Inferior parietal cortex (tissue), 1 donor: Measurements from ENCODE around the gene ARFGAP2.
"Not testable (repeated sequence)": the region's sequence is repeated elsewhere in the genome, so short reads cannot be mapped to it uniquely, and the experiment has no call there.

Experiments used
- DNase-seq: peaks from one replicate; pipeline ENCODE4 v3.0.0-alpha.2; 2016; ENCODE audit errors: extremely low spot score

ARFGAP2 gene

GRCh38 chr11:47148903-47149531, 27.7 kb downstream of the ARFGAP2 start:
- DNase-seq, result no peak

DNA sequence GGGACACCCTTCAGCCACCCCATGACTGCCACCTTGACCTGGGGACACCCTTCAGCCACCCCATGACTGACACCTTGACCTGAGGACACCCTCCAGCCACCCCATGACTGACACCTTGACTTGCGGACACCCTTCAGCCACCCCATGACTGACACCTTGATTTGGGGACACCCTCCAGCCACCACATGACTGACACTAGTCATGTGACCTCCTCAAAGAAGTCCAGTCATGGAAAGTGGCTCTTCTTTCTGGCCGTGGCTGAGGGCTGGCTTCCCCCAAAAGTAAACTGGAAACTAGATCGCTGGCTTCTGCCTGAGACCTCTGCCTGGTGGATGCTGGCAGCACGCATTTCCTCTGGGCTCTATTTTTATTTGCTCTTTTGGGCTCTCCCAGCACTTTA, 28.4 kb downstream of the ARFGAP2 start:
- DNase-seq, result no peak

DNA sequence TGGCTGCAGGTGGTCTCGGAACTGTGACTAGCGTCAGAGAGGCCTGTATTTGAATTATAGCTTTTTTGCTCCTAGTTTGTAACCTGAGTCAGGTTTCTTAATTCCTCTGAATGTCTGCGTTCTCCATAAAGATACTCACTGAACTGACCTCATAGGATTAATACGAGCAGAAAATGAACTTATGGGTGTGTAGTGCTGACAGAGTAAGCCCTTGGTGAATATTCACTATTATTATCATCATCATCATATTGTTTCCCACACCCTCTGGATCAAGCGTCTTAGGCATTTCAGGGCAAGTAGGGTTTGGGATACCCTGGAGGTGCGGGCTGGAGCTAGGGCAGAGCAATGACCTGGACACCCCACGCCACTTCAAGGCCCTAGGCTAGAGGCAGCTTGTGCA, 29.0 kb downstream of the ARFGAP2 start:
- DNase-seq, result no peak

DNA sequence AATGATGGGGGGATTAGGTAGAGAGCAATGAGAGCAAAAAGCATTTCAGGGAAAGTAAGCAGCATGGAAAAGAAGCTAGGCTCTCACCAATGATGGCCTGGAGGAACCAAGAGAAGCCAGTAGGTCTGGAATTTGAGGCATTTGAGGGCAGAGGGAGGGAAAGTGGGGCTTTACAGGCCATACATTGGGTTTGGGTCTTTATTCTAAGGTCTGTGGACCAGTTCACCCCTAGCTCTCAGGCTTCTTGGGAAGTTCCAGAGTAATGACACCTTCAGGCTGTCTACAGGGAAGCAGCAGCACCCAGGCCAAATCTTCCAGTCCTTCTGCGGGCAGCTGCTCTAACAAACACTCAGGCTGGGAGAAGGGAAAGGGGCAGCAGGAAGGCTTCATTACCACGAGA, 29.4 kb downstream of the ARFGAP2 start:
- no peak for DNase-seq

DNA sequence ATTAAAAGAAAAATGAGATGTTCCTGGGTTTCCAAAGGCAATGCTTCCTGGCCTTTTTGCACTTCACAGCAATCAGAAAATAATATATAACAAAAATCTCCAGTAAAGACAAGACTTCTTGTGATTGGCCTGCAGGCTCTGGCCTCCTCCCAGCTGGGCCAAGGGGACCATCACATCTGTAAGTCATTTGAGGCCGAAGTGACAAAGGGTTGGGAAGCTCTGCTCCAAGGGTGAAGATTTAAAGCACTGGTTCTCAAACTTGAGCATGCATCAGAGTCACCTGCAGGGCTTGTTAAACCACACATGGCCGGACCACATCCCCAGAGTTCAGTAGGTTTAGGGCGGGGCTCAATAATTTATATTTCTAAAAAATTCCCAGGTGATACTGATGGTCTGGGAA, 32.1 kb downstream of the ARFGAP2 start:
- no peak for DNase-seq

DNA sequence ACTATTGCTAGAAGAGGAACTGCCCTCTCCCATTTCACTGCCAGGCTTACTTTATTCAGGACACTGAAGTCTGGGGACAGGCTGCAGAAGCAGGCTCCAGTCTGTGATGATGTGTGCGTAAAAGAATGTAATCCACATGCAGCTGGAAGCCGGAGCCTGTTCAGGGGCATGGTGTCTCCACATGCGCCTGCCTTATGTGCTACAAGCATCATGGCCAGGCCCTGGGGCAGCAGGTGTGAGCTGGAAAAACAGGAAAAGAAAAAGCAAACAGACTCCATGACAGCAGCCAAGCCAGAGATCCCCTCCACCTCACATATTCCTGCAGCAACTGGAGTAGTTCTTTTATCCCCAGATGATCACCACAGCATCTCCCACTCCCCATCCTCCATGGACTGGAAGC, 33.4 kb downstream of the ARFGAP2 start:
- DNase-seq, result no peak

DNA sequence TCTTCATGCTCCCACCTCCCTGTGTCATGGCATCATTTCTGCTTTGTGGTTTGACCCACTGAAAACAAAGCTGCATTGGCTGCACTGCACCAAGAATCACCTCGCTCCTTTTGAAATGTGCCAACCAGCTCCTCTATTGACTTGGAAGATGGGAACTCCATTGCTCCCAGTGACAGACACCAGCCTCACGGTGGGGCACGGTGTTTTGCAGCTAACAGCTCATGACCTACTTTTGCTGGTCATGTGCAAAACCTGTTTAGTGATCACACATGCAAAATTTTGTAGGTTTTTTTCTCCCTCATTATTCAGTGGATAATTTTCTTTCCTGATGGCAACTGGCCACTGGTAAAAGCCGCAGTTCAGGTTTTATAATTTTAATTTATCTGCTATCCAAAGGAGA, 36.8 kb downstream of the ARFGAP2 start:
- DNase-seq, result no peak

DNA sequence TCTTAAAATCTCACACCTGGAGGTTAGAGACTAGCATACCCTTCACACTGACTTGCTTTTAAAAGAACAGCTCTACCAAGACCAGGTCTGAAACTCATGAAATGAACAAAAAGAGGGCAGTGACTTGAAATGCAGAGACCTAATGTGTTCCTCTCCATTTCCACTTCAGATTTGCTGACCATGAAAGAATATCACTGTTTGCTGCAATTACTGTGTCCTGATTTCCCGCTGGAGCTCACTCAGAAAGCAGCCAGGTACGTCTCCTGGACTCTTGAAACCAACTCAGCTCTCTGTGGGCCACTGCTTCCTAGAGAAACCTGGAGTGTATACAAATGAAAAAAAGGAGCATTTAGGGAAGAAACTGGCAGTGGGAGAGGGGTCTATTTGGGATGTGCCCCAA, 39.2 kb downstream of the ARFGAP2 start:
- no peak for DNase-seq

DNA sequence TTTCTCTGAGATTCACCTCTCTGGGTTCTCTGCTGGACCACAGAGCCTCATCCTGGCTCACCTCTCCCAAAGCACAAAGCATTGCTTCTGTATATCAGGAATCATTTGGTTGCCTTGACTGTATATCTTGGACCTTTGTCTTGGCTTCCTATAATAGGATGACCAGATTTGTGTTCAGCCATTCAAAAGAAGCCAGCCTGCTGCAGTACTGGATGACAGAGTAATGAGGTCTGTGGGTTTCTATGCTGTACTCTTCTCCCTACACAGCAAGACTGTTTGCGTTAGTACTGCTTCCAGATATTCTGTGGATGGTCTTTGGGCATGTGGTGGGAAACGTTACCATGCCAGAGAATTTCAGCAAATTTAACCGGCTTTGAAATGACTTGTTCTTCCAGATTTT, 39.8 kb downstream of the ARFGAP2 start:
- DNase-seq, result no peak

DNA sequence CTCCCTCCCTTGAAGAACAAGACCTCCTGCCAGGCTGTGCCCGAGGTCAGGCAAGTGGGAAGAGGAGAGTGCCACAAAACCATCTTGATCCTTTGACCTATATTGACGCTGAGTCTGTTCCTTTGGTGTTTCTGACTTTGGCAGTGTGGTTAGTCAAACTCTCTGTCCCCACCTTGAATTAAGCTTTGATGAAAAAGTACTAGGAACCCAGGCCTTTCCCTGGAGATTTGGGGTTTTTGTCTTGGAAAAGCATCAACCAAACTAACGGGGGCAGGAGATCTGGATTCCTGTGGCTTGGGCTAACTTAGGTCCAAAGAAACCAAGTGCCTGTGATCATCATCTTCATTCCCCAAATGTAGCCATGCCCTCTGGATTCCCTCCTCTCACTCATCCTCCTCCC, 40.4 kb downstream of the ARFGAP2 start:
- no peak for DNase-seq

DNA sequence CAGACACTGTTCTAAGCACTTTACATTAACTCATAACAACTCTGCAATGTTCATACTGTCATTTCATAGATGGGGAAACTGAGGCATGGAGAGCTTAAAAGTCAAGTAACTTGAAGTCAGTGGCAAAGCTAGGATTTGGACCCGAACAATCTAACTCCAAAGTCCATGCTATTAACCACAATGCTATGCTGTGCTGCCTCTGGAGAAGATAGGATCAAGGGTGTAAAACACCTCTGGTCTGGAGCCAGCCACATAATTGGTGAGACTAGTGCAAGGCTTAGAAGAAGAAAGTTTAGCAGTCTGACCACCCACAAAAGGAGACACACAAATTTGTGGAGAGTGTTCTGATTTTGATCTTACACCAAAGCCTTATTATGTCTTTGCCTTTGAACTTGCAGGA, 43.7 kb downstream of the ARFGAP2 start:
- no peak for DNase-seq

DNA sequence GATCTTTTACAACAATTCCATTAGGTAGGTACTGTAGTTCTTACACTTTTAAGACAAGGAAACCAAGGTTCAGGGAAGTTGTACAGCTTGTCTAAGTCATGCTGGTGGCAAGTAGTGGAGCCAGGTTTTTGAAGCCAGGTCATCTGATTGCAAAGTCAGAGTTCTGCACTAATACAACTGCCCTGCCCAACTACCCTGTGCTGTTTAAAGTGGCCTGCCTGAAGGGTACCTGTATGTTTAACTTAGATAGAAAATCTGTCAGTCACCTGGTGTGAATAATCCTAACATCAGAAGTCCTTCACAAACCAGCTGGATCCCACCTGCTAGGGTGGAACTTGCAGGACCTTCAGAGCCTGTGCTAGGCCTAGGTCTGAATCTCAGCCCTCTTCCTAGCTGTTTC, 44.2 kb downstream of the ARFGAP2 start:
- DNase-seq, result no peak

- DNase-seq, result no peak
These were observed 45.5 kb downstream of the ARFGAP2 start for GRCh38 chr11:47131136-47131535.

DNA sequence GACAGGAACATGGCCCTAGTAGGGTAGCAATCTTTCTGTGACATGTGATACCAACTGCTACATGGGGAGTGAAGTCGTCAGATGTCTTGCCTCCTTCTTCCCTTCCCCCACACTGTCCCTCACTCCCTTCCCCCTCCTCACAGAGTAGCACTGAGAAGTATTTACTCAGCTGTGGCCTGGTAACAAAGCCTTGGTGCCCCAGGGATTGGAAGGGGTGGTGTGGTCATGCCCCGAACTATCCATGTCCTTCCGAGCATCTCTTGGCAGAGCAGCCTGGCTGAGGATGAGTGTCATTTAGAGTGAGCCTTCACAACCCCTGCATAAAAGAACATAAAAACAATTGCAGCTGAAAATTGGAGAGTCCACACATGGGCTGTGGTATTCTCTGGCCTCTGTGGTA, 46.1 kb downstream of the ARFGAP2 start:
- no peak for DNase-seq

GRCh38 chr11:47127213-47127612, 49.5 kb downstream of the ARFGAP2 start:
- no peak for DNase-seq

GRCh38 chr11:47125083-47125482, 51.6 kb downstream of the ARFGAP2 start:
- no peak for DNase-seq

DNA sequence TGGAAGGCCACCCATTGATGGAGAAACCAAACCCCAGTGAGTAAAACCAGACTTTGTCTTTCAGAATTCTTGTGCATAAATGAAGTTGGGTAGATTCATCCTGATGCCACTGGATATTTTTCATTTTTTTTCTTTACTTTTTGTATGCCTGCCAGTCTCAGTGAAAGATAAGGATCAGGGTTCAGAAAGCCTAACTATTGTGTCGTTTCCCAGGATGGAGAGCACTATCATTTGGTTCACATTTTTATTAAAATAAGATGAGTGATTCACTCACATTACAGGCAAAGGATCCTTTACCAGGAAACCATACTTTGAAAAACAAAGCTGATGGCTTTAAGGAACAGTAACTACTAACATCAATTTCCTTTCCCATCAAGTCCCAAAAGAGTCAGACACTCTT, 52.0 kb downstream of the ARFGAP2 start:
- DNase-seq, result no peak

- no peak for DNase-seq
These were observed 53.6 kb downstream of the ARFGAP2 start for GRCh38 chr11:47123094-47123493.

GRCh38 chr11:47121731-47122130, 54.9 kb downstream of the ARFGAP2 start:
- DNase-seq, result no peak

DNA sequence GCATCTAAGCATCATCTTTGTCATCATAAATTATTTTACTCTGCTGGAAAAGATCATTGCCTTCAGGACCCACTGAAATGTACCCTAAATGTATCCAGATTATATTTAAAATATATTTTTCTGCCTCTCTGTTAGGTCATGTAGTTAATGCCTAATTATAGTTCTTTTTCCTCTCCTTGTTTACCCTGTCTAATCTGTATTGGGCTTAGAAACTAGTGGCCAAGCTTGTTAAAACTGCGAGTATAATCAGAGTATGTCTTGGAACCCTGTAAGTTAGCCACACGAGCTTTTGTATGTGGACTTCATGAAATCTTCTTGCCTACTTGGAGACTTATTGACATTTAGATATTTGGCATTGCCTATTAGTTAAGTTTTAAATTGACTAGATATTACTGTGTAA, 55.6 kb downstream of the ARFGAP2 start:
- no peak for DNase-seq

- not testable (repeated sequence) for DNase-seq
These were observed 57.6 kb downstream of the ARFGAP2 start for GRCh38 chr11:47118958-47119688.
